OCI-LY1 (cell line): Measurements from ENCODE around the gene TNS4.

Experiments used
- H2AFZ ChIP-seq: fragments of 200-600 bp; sonication (generic), shearing (Covaris generic); 2 replicates; pipeline ENCODE4 v1.6.0; 2014; ENCODE audit warnings: antibody characterized with exemption, mild to moderate bottlenecking, low read length
- H3F3A ChIP-seq: fragments of 200-600 bp; sonication (generic), shearing (Covaris generic); 2 replicates; pipeline ENCODE4 v1.6.0; 2014; ENCODE audit warnings: mild to moderate bottlenecking, antibody characterized with exemption, low read length, moderate library complexity; ENCODE audit not compliant: insufficient read depth
- H3K27ac ChIP-seq: fragments of 200-600 bp; sonication (generic); 2 replicates; pipeline ENCODE4 v1.5.1; 2014; ENCODE audit warnings: low read length, mixed run types, mild to moderate bottlenecking, low read depth; ENCODE audit not compliant: poor library complexity, severe bottlenecking
- H3K27me3 ChIP-seq: fragments of 200-600 bp; sonication (generic); 2 replicates; pipeline ENCODE4 v1.6.0; 2014; ENCODE audit warnings: antibody characterized with exemption, mild to moderate bottlenecking, low read length, moderate library complexity; ENCODE audit not compliant: insufficient read depth
- H3K36me3 ChIP-seq: fragments of 200-600 bp; sonication (generic); 2 replicates; pipeline ENCODE4 v1.6.1; 2014; ENCODE audit warnings: mild to moderate bottlenecking, antibody characterized with exemption, low read length, moderate library complexity, mixed read lengths; ENCODE audit not compliant: insufficient read depth
- H3K4me1 ChIP-seq: fragments of 200-600 bp; sonication (generic); 2 replicates; pipeline ENCODE4 v1.5.1; 2014; ENCODE audit warnings: mild to moderate bottlenecking, low read length, moderate library complexity; ENCODE audit not compliant: insufficient read depth, severe bottlenecking
- H3K4me2 ChIP-seq: fragments of 200-600 bp; sonication (generic), shearing (Covaris generic); 2 replicates; pipeline ENCODE4 v1.6.1; 2014; ENCODE audit warnings: low read length
- H3K4me3 ChIP-seq: fragments of 200-600 bp; sonication (generic); 2 replicates; pipeline ENCODE4 v1.5.1; 2014; ENCODE audit warnings: low read length, low read depth, mild to moderate bottlenecking, mixed read lengths; ENCODE audit not compliant: poor library complexity, severe bottlenecking
- H3K79me2 ChIP-seq: fragments of 200-600 bp; shearing (Covaris generic); 2 replicates; pipeline ENCODE4 v1.6.1; 2016; ENCODE audit warnings: mixed run types, low read length, mixed read lengths; ENCODE audit not compliant: insufficient read depth
- H3K9ac ChIP-seq: fragments of 200-600 bp; sonication (generic), shearing (Covaris generic); 2 replicates; pipeline ENCODE4 v1.6.1; 2014; ENCODE audit warnings: mild to moderate bottlenecking, low read length, mixed read lengths
- H3K9me2 ChIP-seq: fragments of 200-600 bp; sonication (generic), shearing (Covaris generic); 2 replicates; pipeline ENCODE4 v1.6.1; 2014; ENCODE audit warnings: low read depth, mild to moderate bottlenecking, low read length, mixed read lengths
- H3K9me3 ChIP-seq: fragments of 200-600 bp; shearing (Covaris generic); 2 replicates; pipeline ENCODE4 v1.6.1; 2014; ENCODE audit warnings: low read length, mixed read lengths
- H4K20me1 ChIP-seq: fragments of 200-600 bp; sonication (generic), shearing (Covaris generic); 2 replicates; pipeline ENCODE4 v1.6.0; 2016; ENCODE audit warnings: mild to moderate bottlenecking, low read length; ENCODE audit not compliant: insufficient read depth
- CTCF ChIP-seq: fragments of 200-600 bp; sonication (generic), shearing (Covaris generic); IDR thresholded peaks from 2 replicates; pipeline ENCODE4 v1.5.1; 2017; ENCODE audit warnings: mild to moderate bottlenecking, antibody characterized with exemption, low read length, moderate library complexity, mixed read lengths
- EZH2 ChIP-seq: fragments of 200-600 bp; sonication (generic), shearing (Covaris generic); IDR thresholded peaks from 2 replicates; pipeline ENCODE4 v1.8.0; 2017; ENCODE audit warnings: borderline replicate concordance, mixed run types, mild to moderate bottlenecking, antibody characterized with exemption, low read length, moderate library complexity, mixed read lengths

TNS4 gene

DNA sequence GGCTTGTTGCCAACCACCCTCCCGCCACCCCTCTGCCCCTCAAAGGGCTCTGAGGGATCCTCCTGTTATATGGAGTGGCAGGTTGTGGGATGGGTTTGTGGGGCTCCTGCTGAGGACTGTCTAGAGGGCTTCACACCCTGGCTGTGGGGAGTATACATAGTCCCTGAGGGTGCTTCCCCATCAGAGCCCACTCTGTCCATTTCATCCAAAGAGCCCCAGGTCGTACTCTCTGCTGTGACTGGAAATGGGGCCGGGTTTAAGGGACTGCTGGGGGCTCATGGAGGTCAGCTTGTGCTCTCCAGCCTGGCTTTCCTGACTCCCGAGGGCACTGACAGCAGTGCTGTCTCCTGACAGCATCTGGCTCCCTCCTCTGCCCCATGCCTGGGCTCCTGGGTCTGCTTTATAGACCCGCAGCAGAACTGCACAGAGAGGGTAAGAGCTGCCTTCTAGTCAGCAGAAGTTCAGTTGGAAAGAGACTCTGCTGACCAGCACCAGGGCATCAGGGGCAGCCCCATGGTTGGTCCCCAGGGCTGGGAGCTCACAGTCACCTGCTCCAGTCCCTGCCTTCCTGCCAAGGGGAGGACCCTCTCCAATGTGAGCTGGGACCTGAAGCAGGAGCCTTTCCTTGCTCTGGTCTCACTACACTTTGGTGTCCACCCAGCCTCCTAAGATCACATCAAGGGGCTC, 17.8 kb upstream of the TNS4 start:
- Histone ChIP-seq H3K9ac (no peak overlapping the region), H2AFZ (no peak overlapping the region), H4K20me1 (no peaks in the 10 kb centered on the region), H3K4me2 (no peak overlapping the region), H3K4me3 (no peak overlapping the region), H3F3A (no peaks in the 10 kb centered on the region), H3K36me3 (no peaks in the 10 kb centered on the region), H3K27me3 (no peaks in the 10 kb centered on the region; the same call in 1 of the 2 replicates), H3K9me2 (no peaks in the 10 kb centered on the region), H3K79me2 (no peaks in the 10 kb centered on the region), H3K27ac (no peak overlapping the region), H3K4me1 (peaks cover 16% of the 10 kb centered on the region), H3K9me3 (no peaks in the 10 kb centered on the region)
- TF ChIP-seq EZH2 (no peak), CTCF (no peak)

- Histone ChIP-seq H3K4me2 (no peak overlapping the region), H3K79me2 (no peaks in the 10 kb centered on the region), H3K27ac (no peak overlapping the region), H3K9ac (no peak overlapping the region), H3K9me2 (no peaks in the 10 kb centered on the region), H3K9me3 (no peaks in the 10 kb centered on the region), H3F3A (no peaks in the 10 kb centered on the region), H3K36me3 (no peaks in the 10 kb centered on the region), H2AFZ (no peak overlapping the region), H3K4me1 (peaks cover 16% of the 10 kb centered on the region), H3K27me3 (peaks cover 4% of the 10 kb centered on the region), H3K4me3 (no peak overlapping the region), H4K20me1 (no peaks in the 10 kb centered on the region)
- TF ChIP-seq CTCF: no peak
- no peak for TF ChIP-seq EZH2
These were observed 17.1 kb upstream of the TNS4 start for GRCh38 chr17:40518401-40519088.

- no peaks in the 10 kb centered on the region for H3K36me3 ChIP-seq
- no peak overlapping the region for H2AFZ ChIP-seq
- no peaks in the 10 kb centered on the region for H3F3A ChIP-seq
- no peak overlapping the region for H3K4me3 ChIP-seq
- H3K79me2 ChIP-seq: no peaks in the 10 kb centered on the region
- TF ChIP-seq EZH2 (no peak), CTCF (no peak)
- peaks cover 6% of the 10 kb centered on the region for H3K27me3 ChIP-seq
- H4K20me1 ChIP-seq: no peaks in the 10 kb centered on the region
- H3K9me3 ChIP-seq: no peaks in the 10 kb centered on the region
- no peak overlapping the region for H3K9ac ChIP-seq
- no peak overlapping the region for H3K4me2 ChIP-seq
- peaks cover 16% of the 10 kb centered on the region for H3K4me1 ChIP-seq
- H3K9me2 ChIP-seq: no peaks in the 10 kb centered on the region
- H3K27ac ChIP-seq: no peak overlapping the region
These were observed 16.6 kb upstream of the TNS4 start for GRCh38 chr17:40517981-40518380.
